Esophagus muscularis mucosa (tissue), 4 donors: ENCODE measurements around the gene TERT. TPM values are rescaled to one million over a fixed set of nuclear protein-coding genes. Genes with fewer than 3 reads are reported as not detected.

Source experiments
- DNase-seq: peaks from one replicate; pipeline ENCODE4 v3.0.0-alpha.2; 2017; ENCODE audit errors: extremely low spot score
- H3K27ac ChIP-seq, 4 donors: fragments of 200-600 bp; sonication (generic); replicated peaks in 1 of 4; 1 replicate in 3 of 4; 2 replicates in 1 of 4; pipeline ENCODE4 v1.5.1; 2016 to 2019; ENCODE audit warnings: mild to moderate bottlenecking in 1 of 4
- H3K27me3 ChIP-seq, 4 donors: fragments of 200-600 bp; sonication (generic); one replicate each; pipeline versions ENCODE4 v1.5.1 to v1.6.0; 2016 to 2019
- H3K36me3 ChIP-seq, 4 donors: fragments of 200-600 bp; sonication (generic); one replicate each; pipeline ENCODE4 v1.5.1; 2016 to 2019
- H3K4me1 ChIP-seq, 4 donors: fragments of 200-600 bp; sonication (generic); one replicate each; pipeline ENCODE4 v1.5.1; 2016 to 2019
- H3K4me3 ChIP-seq, 4 donors: fragments of 200-600 bp; sonication (generic); 1 replicate in 2 of 4; 2 replicates in 2 of 4; pipeline ENCODE4 v1.5.1; 2016 to 2019; ENCODE audit warnings: mild to moderate bottlenecking in 4 of 4, moderate library complexity in 1 of 4
- H3K9me3 ChIP-seq, 4 donors: fragments of 200-600 bp; sonication (generic); 1 replicate in 3 of 4; 2 replicates in 1 of 4; pipeline ENCODE4 v1.5.1; 2016 to 2019
- CTCF ChIP-seq, 3 experiments: fragments of 200-600 bp in 2 of 3; fragments of 450-650 bp in 1 of 3; sonication (generic) in 2 of 3; IDR thresholded peaks; one replicate each; pipeline ENCODE4 v1.5.1; 2017 to 2019; ENCODE audit warnings: antibody characterized with exemption in 3 of 3, mild to moderate bottlenecking in 2 of 3, moderate library complexity in 1 of 3
- EP300 ChIP-seq: sonication (generic); formaldehyde crosslinking; IDR thresholded peaks from one replicate; pipeline ENCODE4 v1.6.1; 2017; ENCODE audit warnings: antibody characterized with exemption
- POLR2A ChIP-seq: fragments of 450-650 bp; IDR thresholded peaks from one replicate; pipeline ENCODE4 v1.6.1; 2017; ENCODE audit warnings: antibody characterized with exemption, moderate library complexity, mild to moderate bottlenecking, low read depth
- POLR2AphosphoS5 ChIP-seq, 2 donors: sonication (generic); formaldehyde crosslinking; IDR thresholded peaks; one replicate each; pipeline ENCODE4 v1.6.1; 2017; ENCODE audit warnings: antibody characterized with exemption in 2 of 2
- WGBS: methylation state at CpG from one replicate; pipeline ENCODE4 v1.1.5; 2018; 5-methylcytosine and 5-hydroxymethylcytosine counted together
- intact Hi-C: fragments of 100-400 bp; cut with DNase I; formaldehyde crosslinking; loops from one replicate; pipeline ENCODE4 v1.15.1; 2023
- total RNA-seq, 4 donors: library from RNA; depleted of rRNA; stranded (reverse); fragments of >200 nt; gene quantifications; one replicate each; pipeline versions ENCODE4 v1.1.0 to v1.2.1, GENCODE V29; 2016

The TERT gene
- total RNA-seq, 4 donors from 2014 or later: not detected

GRCh38 chr5:1251678-1252580 lies 42.9 kb downstream of the TERT start:
- Histone ChIP-seq H3K9me3 (no peaks in the 10 kb centered on the region), H3K4me3 (no peak overlapping the region), H3K27me3 (peaks cover 0 to 62% (median 3%) of the 10 kb centered on the region in 4 donors), H3K36me3 (no peaks in the 10 kb centered on the region), H3K4me1 (no peaks in the 10 kb centered on the region), H3K27ac (no peak overlapping the region)
- TF ChIP-seq POLR2AphosphoS5 (IDR thresholded peaks at IDR 0.05): no peak
- TF ChIP-seq POLR2A: no peak
- TF ChIP-seq CTCF (IDR thresholded peaks at IDR 0.05): no peak
- no peak for TF ChIP-seq EP300
- intact Hi-C loops: no loop called here
- WGBS: 69% methylated on average over 22 of the region's 27 CpGs
- no peak for DNase-seq

- TF ChIP-seq EP300 (no peak), POLR2A (no peak), POLR2AphosphoS5 (IDR thresholded peaks at IDR 0.05) (no peak), CTCF (IDR thresholded peaks at IDR 0.05) (no peak)
- 77% methylated on average over 13 of the region's 29 CpGs for WGBS
- intact Hi-C loops: no loop called here
These were observed 45.2 kb downstream of the TERT start for GRCh38 chr5:1249366-1250280.

GRCh38 chr5:1247811-1248210 lies 47.1 kb downstream of the TERT start:
- Histone ChIP-seq H3K4me3 (no peak overlapping the region), H3K27ac (no peak overlapping the region), H3K4me1 (peaks cover 0 to 11% (median 2%) of the 10 kb centered on the region in 4 donors), H3K9me3 (no peaks in the 10 kb centered on the region), H3K27me3 (peaks cover 0 to 90% (median 19%) of the 10 kb centered on the region in 4 donors), H3K36me3 (no peaks in the 10 kb centered on the region)
- no peak for DNase-seq
- 76% methylated on average over 6 of the region's 6 CpGs for WGBS
- TF ChIP-seq POLR2A (no peak), EP300 (no peak), POLR2AphosphoS5 (IDR thresholded peaks at IDR 0.05) (no peak), CTCF (IDR thresholded peaks at IDR 0.05) (no peak)
- intact Hi-C loops: no loop called here

More at GRCh38 chr5:1249366-1250280, 45.2 kb downstream of the TERT start:
- H3K27ac ChIP-seq: no peak overlapping the region
- peaks cover 0 to 11% (median 2%) of the 10 kb centered on the region in 4 donors for H3K4me1 ChIP-seq
- no peak for DNase-seq
- H3K36me3 ChIP-seq: no peaks in the 10 kb centered on the region
- no peak overlapping the region for H3K4me3 ChIP-seq
- H3K27me3 ChIP-seq: peaks cover 0 to 83% (median 19%) of the 10 kb centered on the region in 4 donors
- no peaks in the 10 kb centered on the region for H3K9me3 ChIP-seq

GRCh38 chr5:1246711-1247431 lies 48.0 kb downstream of the TERT start:
- no peak overlapping the region for H3K4me3 ChIP-seq
- peaks cover 0 to 86% (median 19%) of the 10 kb centered on the region in 4 donors for H3K27me3 ChIP-seq
- H3K36me3 ChIP-seq: no peaks in the 10 kb centered on the region
- intact Hi-C loops: no loop called here
- H3K9me3 ChIP-seq: no peaks in the 10 kb centered on the region
- peaks cover 0 to 11% (median 2%) of the 10 kb centered on the region in 4 donors for H3K4me1 ChIP-seq
- TF ChIP-seq POLR2AphosphoS5 (IDR thresholded peaks at IDR 0.05) (no peak), POLR2A (no peak), CTCF (IDR thresholded peaks at IDR 0.05) (no peak), EP300 (no peak)
- no peak for DNase-seq
- no peak overlapping the region for H3K27ac ChIP-seq
- 28% methylated on average over 29 of the region's 43 CpGs for WGBS
